NT2/D1 (cell line): ENCODE results near the gene CIB4.
A peak's percentile ranks its signal among the peaks of the same experiment; 100 is the strongest.

Experiments used
- DNase-seq: peaks from one replicate; pipeline ENCODE4 v3.0.0-alpha.2; 2011; ENCODE audit warnings: low read depth, low spot score
- H3K27me3 ChIP-seq: 2 replicates; pipeline ENCODE4 v1.6.0; 2011; ENCODE audit warnings: mild to moderate bottlenecking; ENCODE audit not compliant: insufficient read length, insufficient read depth
- H3K36me3 ChIP-seq: 2 replicates; pipeline ENCODE4 v1.6.1; 2011; ENCODE audit warnings: mild to moderate bottlenecking, low read length, mixed read lengths; ENCODE audit not compliant: insufficient read depth, insufficient read length
- H3K4me1 ChIP-seq: 2 replicates; pipeline ENCODE4 v1.5.1; 2011; ENCODE audit not compliant: insufficient read depth, insufficient read length
- H3K4me3 ChIP-seq: 2 replicates; pipeline ENCODE4 v1.5.1; 2011; ENCODE audit warnings: low read depth; ENCODE audit not compliant: insufficient read length
- H3K9ac ChIP-seq: 2 replicates; pipeline ENCODE4 v1.6.0; 2011; ENCODE audit warnings: low read depth; ENCODE audit not compliant: insufficient read length
- H3K9me3 ChIP-seq: 2 replicates; pipeline ENCODE4 v1.5.1; 2011; ENCODE audit warnings: mild to moderate bottlenecking, low read length; ENCODE audit not compliant: insufficient read depth
- SUZ12 ChIP-seq: IDR thresholded peaks from 2 replicates; pipeline ENCODE4 v1.6.1; 2011; ENCODE audit not compliant: insufficient read length, insufficient read depth; ENCODE audit errors: extremely low read depth
- YY1 ChIP-seq: IDR thresholded peaks from 2 replicates; pipeline ENCODE4 v1.6.1; 2011; ENCODE audit not compliant: insufficient read length, insufficient read depth
- ZNF274 ChIP-seq: IDR thresholded peaks from 2 replicates; pipeline ENCODE4 v1.6.1; 2011; ENCODE audit warnings: mild to moderate bottlenecking, low read depth, low read length

Gene CIB4

DNA sequence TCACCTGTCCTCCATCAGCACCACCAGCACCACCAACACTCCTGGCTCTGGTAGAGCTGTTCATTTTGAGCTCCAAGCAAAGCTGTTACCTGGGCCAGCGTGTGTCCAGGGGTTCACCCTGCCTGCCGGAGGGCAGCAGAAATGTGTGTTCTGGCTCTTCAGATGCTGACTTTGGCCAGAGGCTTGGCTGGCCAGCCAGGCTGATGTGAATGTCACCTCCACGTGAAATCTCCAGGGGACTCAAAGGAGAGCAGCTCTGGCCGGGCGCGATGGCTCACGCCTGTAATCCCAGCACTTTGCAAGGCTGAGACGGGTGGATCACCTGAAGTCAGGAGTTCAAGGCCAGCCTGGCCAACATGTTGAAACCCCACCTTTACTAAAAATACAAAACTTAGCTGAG is 33.5 kb downstream of the CIB4 start:
- H3K4me3 ChIP-seq = no peak overlapping the region
- no peak for DNase-seq
- no peak for TF ChIP-seq YY1
- no peak for TF ChIP-seq SUZ12
- no peak for TF ChIP-seq ZNF274
- peaks cover 7% of the 10 kb centered on the region for H3K4me1 ChIP-seq
- no peaks in the 10 kb centered on the region for H3K27me3 ChIP-seq
- no peaks in the 10 kb centered on the region for H3K36me3 ChIP-seq
- no peak overlapping the region for H3K9ac ChIP-seq
- no peaks in the 10 kb centered on the region for H3K9me3 ChIP-seq

DNA sequence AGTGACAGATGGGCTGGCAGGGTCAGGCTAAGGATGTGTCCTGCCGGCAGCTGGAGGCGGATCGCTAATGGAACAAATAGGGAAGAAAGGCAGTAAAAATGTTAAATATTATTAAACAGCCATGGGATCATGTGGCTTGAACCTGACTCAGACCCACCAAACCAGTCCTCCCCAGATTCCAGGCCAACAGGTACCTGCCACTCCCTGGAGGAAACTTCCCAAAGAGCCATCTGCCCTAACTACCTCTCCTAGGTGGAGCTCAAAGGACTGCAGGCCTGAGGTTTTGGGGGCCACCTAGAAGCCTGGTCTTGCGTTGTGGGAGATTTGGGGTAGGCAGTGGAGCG is 34.3 kb downstream of the CIB4 start:
- Histone ChIP-seq H3K27me3 (no peaks in the 10 kb centered on the region), H3K9me3 (no peaks in the 10 kb centered on the region), H3K36me3 (no peaks in the 10 kb centered on the region), H3K4me3 (no peak overlapping the region), H3K4me1 (peaks cover 3% of the 10 kb centered on the region), H3K9ac (no peak overlapping the region)
- TF ChIP-seq ZNF274 = no peak
- TF ChIP-seq SUZ12 = no peak
- no peak for TF ChIP-seq YY1
- no peak for DNase-seq

GRCh38 chr2:26605999-26606846 is 34.9 kb downstream of the CIB4 start:
- Histone ChIP-seq H3K9me3 (no peaks in the 10 kb centered on the region), H3K4me1 (peaks cover 3% of the 10 kb centered on the region), H3K4me3 (no peak overlapping the region), H3K27me3 (no peaks in the 10 kb centered on the region), H3K9ac (no peak overlapping the region), H3K36me3 (no peaks in the 10 kb centered on the region)
- DNase-seq = no peak
- no peak for TF ChIP-seq ZNF274
- TF ChIP-seq YY1 = no peak
- TF ChIP-seq SUZ12 = no peak

DNA sequence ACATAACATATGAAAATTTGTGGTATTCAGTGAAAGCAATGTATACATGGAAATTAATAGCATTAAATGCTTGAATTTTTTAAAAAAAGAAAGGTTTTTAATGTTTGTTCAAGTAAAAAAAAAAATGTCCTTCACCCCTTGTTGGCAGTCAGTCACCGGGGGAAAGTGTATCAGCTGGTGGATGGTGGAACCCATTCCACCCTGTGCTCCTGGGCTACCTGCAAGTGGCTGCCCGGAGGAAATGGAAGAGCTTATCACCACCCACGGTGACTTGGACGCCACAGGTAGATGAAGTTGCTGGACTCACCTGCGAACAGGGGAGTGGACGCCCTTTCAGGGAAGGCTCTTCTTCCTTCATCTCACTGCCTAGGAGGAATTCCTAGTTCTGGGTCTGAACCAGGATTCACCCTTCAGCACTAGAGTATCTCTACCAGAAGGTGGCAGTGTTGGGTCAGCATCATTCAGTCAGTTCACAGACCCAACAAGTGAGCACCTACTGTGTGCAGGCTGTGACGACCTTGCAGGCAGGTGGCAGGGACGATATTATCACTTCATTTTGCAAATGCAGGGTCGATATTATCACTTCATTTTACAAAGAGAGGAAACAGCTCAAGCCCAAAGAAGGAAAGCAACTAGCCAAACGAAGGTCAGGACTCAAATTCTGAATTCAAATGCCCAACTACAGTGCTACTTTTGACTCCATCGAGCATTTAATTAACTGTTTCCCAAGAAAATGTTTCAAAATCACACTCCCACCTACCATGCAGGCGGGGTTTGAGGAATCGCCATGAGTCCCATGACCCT is 35.8 kb downstream of the CIB4 start:
- no peak for TF ChIP-seq ZNF274
- TF ChIP-seq SUZ12 = no peak
- TF ChIP-seq YY1 = no peak
- Histone ChIP-seq H3K4me1 (peaks cover 3% of the 10 kb centered on the region), H3K9ac (no peak overlapping the region), H3K27me3 (no peaks in the 10 kb centered on the region), H3K4me3 (no peak overlapping the region), H3K36me3 (no peaks in the 10 kb centered on the region), H3K9me3 (no peaks in the 10 kb centered on the region)
- DNase-seq = peak; percentile 69

GRCh38 chr2:26602575-26602974 is 38.6 kb downstream of the CIB4 start:
- no peaks in the 10 kb centered on the region for H3K27me3 ChIP-seq
- peaks cover 3% of the 10 kb centered on the region for H3K4me1 ChIP-seq
- no peaks in the 10 kb centered on the region for H3K9me3 ChIP-seq
- no peaks in the 10 kb centered on the region for H3K36me3 ChIP-seq
- H3K9ac ChIP-seq = no peak overlapping the region
- no peak for TF ChIP-seq SUZ12
- TF ChIP-seq ZNF274 = no peak
- TF ChIP-seq YY1 = no peak
- H3K4me3 ChIP-seq = no peak overlapping the region
- DNase-seq = no peak

DNA sequence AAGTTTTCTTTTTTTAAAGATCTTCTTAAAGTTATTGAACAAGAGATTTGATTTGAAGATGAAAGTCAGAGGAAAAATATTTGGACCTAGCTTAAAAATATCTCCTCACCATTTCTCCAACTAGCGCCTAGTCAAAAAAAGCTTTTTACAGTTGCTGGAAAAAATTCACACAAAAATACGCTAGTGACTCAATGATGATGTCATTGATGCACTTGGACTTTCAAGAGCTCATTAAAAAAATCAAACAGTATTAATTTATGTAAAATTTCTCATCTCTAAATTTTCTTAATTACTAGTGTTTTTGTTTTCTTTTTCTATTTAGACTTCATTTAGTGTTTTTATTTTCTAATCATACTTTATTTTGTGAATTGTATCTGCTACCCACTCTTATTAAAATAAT is 41.8 kb downstream of the CIB4 start:
- H3K4me1 ChIP-seq = no peaks in the 10 kb centered on the region
- TF ChIP-seq SUZ12 = no peak
- no peak for TF ChIP-seq ZNF274
- TF ChIP-seq YY1 = no peak
- H3K9me3 ChIP-seq = no peaks in the 10 kb centered on the region
- H3K9ac ChIP-seq = no peak overlapping the region
- H3K36me3 ChIP-seq = no peaks in the 10 kb centered on the region
- no peaks in the 10 kb centered on the region for H3K27me3 ChIP-seq
- no peak for DNase-seq
- no peak overlapping the region for H3K4me3 ChIP-seq

- TF ChIP-seq ZNF274 (no peak), YY1 (no peak), SUZ12 (no peak)
- H3K36me3 ChIP-seq = no peaks in the 10 kb centered on the region
- H3K9ac ChIP-seq = no peak overlapping the region
- no peaks in the 10 kb centered on the region for H3K9me3 ChIP-seq
- DNase-seq = no peak
- H3K4me3 ChIP-seq = no peak overlapping the region
- H3K4me1 ChIP-seq = no peaks in the 10 kb centered on the region
- H3K27me3 ChIP-seq = no peaks in the 10 kb centered on the region
These were observed 42.2 kb downstream of the CIB4 start for GRCh38 chr2:26598996-26599373.

GRCh38 chr2:26598336-26598995 is 42.7 kb downstream of the CIB4 start:
- H3K36me3 ChIP-seq = no peaks in the 10 kb centered on the region
- no peaks in the 10 kb centered on the region for H3K4me1 ChIP-seq
- TF ChIP-seq SUZ12 (no peak), YY1 (no peak), ZNF274 (no peak)
- H3K9ac ChIP-seq = no peak overlapping the region
- H3K9me3 ChIP-seq = no peaks in the 10 kb centered on the region
- no peak overlapping the region for H3K4me3 ChIP-seq
- H3K27me3 ChIP-seq = no peaks in the 10 kb centered on the region
- no peak for DNase-seq
